Uterus (tissue), 2 donors: ENCODE data around the gene NDC80.

Experiments
- CTCF ChIP-seq, 4 experiments: fragments of 200-600 bp in 2 of 4; fragments of 450-650 bp in 2 of 4; sonication (generic) in 2 of 4; IDR thresholded peaks; one replicate each; pipeline ENCODE4 v1.5.1; 2016 to 2019; ENCODE audit warnings: antibody characterized with exemption in 4 of 4, mild to moderate bottlenecking in 2 of 4, moderate library complexity in 1 of 4
- POLR2A ChIP-seq, 2 donors: fragments of 450-650 bp; IDR thresholded peaks; one replicate each; pipeline ENCODE4 v1.6.1; 2016; ENCODE audit warnings: antibody characterized with exemption in 2 of 2, mild to moderate bottlenecking in 1 of 2, moderate library complexity in 1 of 2

- no peak for TF ChIP-seq CTCF (IDR thresholded peaks at IDR 0.05)
- TF ChIP-seq POLR2A (IDR thresholded peaks at IDR 0.05): no peak
Measured at GRCh38 chr18:2522112-2522511, 49.2 kb upstream of the NDC80 start.
